ENCODE results near the gene ACTR3.
"Not testable (repeated sequence)": the region's sequence is repeated elsewhere in the genome, so short reads cannot be mapped to it uniquely, and the experiment has no call there.

The ACTR3 gene

DNA sequence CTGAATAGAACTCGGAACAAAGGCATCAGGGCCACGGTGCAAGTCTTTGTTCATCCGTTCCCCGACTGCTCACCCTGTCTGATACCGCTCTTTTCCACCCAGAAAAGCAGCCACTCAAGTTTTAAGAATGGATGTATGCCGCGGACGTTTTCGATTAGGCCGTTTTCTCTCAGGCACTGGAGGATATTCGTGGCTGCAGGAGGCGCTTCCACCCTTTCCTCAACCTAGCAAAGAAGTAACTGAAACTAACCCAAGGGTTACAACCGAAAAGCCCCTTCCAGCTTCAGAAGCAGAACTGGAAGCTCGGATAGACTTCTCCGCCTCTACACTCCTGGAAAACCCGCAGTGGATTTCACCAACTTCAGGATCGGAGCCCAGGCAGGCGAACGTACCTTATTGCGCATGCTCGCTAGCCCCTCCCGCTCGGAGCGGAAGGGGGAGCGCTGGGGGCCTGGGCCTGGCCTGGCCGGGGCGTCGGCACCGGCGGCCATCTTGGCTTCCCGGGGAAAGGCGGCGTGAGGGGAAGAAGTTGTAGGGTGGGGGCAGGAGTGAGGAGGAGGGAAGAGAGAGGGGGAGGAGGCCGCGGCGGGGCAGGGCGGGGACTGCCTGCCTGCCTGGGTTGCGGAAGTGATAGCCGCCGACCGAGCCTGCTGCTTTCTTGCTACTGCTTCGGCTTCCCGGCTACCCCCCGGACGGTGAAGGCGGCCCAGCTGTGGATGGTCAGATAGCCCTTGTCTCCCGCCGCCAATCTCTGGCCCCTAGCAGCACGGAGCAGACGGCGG, at the start of gene ACTR3:
Gene ACTR3 (plus strand): TSS at position 619 of the 782 bp plus-strand sequence. CDS start 191 bp downstream, outside the sequence.
- peak; percentile 98 for DNase-seq (ENCODE audit: low spot score)

DNA sequence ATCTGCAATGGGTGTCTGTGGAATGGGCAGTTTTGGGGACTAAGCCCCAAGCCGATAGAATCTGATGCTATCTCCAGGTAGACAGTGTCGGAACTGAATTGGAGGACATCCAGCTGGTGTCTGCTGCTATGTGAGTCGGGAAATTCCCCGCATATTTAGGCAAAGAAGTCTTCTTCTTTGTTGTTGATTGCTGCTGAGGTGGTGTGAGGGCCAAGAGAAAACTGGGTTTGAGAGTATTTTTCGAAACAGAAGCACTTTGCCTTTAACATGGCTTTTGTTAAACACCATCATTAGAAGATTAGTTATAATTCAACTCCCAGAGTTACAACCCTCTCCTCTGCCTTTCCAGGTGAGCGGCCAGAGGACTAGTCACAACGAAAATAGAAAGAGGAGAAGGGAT, 49.4 kb upstream of the ACTR3 start:
- DNase-seq (ENCODE audit: low spot score): no peak

DNA sequence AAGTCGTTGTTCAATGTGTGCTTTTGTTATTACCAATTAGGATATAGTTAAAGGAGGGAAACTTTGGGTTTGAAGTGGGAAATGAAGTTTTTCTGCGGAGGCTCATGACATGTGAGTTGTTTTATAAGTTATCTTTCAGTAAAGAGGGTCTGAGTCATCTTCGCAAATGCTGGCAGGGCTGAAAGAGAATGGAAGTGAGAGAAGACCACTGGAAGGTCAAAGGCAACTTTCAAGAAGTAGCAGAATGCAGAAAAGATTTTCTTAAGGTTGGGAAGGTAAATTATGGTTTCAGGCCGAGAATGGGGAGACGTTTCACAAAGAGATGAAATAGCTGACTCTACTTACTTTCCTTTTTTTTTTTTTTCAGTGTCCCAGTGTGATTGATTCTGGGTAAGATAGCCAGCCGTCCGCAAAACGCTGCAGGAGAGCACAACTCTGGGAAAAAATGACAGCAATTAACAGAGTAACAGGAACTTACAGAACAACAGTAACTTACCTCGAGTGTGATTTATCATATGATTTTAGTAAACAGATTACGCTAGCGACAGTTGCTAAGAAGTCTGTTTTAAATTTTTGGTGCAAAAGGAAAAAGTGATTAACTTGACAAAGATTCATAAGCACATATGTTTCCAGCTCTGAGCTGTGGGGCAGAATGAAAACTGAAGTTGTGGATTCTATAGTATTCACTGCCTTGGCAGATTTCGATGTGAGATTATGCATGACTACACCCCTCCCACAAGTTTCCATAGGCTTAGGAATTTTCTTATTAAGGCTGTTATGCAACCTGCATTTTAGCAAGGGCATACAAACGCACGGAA, 46.8 kb upstream of the ACTR3 start:
- peak; percentile 79 for DNase-seq (ENCODE audit: low spot score)

DNA sequence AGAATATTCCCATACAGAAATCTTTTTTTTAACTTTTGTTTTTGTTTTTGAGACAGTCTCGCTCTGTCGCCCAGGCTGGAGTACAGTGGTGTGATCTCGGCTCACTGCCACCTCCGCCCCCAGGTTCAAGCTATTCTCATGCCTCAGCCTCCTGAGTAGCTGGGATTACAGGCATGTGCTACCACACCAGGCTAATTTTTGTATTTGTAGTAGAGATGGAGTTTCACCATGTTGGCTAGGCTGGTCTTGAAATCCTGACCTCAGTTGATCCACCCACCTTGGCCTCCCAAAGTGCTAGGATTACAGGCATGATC, 46.2 kb upstream of the ACTR3 start:
- not testable (repeated sequence) for DNase-seq (ENCODE audit: low spot score)

DNA sequence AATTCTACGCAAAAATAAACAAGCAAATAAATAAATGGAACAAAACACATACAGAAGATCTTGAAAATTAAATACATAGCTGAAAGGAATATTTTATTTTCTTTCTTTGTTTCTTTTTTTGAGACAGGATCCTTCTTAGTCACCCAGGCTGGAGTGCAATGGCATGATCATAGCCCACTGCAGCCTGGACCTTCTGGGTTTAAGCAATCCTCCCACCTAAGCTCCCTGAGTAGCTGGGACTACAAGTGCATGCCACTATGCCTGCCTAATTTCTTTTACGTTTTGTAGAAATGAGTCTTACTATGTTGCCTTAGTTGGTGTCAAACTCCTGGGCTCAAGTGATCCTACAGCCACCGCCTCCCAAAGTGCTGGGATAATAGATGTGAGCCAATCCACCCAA, 44.6 kb upstream of the ACTR3 start:
- DNase-seq (ENCODE audit: low spot score): no peak

DNA sequence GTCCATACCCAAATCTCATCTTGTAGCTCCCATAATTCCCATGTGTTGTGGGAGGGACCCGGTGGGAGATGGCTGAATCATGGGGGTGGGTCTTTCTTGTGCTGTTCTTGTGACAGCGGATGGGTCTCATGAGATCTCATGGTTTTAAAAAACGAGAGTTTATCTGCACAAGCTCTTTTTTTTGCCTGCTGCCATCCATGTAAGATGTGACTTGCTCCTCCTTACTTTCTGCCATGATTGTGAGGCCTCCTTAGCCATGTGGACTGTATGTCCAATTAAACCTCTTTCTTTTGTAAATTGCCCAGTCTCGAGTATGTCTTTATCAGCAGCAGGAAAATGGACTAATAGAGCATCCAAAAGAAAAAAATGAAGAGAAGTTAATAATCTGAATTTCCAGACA, 44.1 kb upstream of the ACTR3 start:
- DNase-seq (ENCODE audit: low spot score): not testable (repeated sequence)

DNA sequence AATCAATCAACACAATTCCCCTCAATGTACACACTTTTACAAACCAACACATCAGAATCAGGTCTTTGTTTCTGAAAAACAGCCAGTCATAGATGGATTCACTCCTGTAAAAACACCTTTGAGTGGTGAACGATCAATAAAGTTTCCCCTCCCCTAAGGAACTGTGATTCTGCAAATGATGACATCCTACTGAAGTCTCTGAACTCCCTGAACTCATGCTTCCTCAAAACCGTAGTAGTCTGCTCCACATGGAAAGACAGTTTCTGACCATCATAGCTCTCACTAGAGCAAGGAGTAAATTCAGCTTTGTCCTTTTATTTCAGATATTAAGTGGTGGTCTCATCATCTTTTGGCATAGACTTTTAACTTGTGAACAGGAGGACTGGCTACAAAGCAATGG, 43.5 kb upstream of the ACTR3 start:
- no peak for DNase-seq (ENCODE audit: low spot score)

DNA sequence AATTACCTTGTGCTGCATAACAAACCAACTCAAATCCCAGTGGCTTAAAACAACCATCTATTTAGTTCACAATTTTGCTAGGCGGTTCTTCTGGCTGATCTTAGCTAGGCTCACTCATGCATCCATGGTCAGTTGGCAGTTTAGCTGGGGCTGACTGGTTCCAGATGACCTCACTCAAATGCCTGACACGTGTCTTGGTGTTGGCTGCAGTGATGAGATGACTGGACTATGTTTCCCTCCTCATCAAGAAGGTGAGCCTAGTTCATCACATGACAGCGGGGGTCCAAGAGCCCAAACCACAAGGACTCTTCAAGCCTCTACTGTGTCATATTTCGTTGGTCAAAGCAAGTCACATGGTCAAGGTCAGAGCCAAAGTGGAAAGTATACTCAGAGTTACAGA, 42.7 kb upstream of the ACTR3 start:
- DNase-seq (ENCODE audit: low spot score): no peak

DNA sequence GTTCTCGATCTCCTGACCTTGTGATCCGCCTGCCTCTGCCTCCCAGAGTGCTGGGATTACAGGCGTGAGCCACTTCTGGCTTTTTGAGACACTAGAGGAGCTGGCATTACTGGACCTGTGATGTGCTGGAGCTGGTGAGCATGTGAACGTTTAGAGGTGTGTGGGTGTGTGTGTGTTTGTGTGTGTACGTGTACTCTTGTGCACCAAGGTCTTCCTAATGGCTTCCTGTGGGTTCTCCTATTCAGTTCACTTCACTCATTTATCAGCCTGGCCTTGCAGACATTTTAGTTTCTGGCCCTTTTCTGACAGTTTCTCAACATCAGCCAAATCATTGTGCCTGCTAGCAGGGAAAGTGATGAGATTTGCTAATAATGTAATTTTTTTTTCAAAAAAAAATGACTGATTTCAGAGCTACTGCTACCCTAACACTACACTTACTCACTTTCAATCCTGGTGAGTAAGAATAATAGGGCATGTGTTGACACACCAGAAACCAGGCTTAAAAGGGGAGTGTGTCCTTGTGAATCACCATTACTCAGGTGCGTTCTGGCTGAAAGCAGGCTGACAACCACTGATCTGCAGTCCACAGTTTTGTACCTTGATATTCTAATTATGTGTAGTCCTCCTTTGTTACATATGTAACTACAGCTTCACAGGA, 41.0 kb upstream of the ACTR3 start:
- peak; percentile 19 for DNase-seq (ENCODE audit: low spot score)

DNA sequence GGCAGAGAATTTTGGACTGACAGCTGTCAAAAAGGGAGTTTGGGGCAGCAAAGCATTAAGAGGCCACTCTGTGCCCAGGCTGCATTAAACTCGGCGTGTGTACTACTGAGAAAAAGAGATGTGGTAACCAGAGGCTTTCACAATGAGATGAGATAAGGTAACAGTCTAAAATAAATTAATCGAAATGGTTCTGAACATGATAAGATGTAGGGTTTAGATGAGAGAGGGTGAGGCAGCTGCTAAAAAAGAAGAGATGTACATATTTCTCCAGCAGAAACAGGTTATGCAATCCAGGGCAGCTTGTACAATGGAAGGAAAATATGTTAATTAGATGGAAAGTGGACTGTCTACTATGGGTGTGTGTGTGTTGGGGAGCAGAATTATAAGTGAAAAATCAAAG, 39.2 kb upstream of the ACTR3 start:
- DNase-seq (ENCODE audit: low spot score): no peak

DNA sequence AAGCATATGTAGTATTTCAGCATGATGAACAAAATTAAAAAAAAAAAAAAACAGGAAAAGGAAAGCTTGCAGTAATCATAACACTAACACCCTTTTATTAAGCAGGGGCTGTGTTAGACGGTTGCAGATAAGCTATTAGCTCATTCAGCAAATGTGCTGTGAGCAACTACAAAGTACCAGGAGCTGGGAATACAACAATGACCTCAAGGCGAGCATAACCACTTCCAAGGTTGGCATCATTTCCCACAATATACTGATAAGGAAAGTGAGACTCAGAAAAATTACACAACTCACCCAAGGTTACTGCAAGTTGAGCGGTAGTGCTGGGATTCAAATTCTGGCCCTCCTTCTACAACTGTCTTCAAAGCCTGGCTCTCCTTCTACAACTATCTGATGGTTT, 38.2 kb upstream of the ACTR3 start:
- no peak for DNase-seq (ENCODE audit: low spot score)

DNA sequence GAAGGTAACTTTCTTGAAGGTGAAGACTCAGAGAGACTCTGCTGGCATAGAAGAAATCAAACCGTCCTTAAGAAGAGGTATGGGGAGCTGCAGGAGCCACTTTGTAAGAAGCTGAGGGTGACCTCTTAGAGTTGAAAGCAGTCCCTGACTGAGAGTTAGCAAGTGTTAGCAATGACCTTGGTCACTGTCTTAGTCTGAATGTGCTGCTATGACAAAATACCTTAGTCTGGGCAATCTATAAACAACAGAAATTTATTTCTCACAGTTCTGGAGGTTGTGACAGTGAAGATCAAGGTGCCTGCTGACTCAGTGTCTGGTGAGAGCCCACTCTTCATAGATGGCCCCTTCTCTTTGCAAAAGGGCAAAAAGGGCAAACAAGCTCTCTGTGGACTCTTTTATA, 35.7 kb upstream of the ACTR3 start:
- DNase-seq (ENCODE audit: low spot score): no peak

DNA sequence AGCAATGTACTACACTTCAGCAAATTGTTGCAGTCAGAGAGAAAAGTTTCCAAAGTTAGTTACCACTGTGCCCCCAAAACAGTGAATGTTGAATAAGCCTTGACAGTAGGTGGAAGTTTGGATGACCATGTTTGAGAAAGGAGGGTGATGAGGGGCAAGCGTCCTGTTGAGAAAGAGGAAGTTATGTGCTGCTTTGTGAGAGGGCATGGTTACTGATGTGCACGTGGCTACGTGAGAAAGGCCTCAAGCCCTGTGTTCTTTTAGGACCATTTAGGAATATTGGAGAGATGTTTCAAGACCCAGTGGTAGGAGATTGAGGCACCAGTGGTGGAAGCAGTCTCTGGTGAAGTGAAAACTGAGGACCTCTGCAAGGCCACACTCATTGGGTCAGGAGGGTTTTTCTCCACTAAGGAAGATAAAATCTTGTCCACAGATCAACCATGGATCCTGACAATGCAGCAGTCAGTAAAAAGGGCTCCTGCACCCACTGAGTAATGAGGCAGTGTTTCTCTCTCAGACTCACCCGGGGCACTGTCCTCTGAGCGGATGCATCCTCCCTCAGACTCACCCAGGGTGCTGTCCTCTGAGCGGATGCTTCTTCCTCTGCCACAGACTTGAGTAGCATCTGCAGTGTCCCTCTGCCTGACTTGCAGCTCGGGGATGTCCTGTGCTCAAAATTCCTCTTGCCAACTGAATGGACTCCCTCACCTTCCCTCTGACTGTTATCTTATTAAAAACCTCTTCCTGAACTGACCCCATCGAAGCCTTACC, 34.7 kb upstream of the ACTR3 start:
- DNase-seq (ENCODE audit: low spot score): no peak

DNA sequence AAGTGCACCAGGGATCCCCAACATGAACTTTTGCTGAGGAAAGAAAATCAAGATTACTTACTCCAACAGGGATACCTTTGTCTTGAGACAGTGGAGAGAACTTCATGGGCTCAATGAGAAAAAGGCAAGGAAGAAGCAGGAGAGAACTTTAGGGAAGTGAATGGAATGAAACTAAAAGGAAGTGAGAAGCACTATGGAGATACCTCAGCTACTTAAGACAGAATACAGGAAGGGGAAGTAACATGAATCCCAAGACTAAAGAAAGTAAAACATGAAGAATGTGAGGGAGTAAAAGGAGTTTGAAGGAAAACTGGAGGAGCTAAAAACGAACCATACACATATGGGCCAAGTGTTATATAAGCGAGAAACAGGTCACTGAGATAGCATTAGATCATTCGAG, 32.4 kb upstream of the ACTR3 start:
- no peak for DNase-seq (ENCODE audit: low spot score)

DNA sequence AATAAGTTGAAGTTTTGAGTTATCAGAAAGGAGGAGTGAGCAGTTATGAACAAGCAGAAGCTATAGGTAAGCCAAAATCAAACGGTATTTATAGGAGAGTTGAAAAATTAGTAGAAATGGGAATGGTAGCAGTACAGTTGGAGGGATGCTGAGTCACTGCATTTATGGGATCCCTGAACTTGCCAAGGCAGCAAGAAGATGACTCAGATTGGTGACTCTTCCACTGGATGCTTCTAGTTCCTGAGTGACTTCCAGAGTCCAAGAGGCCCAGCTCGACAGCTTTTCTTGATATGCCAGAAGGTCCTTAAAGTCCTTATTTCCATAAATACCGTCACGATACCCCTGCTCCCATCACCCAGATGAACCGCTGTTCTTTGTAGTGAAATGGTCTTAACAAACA, 31.1 kb upstream of the ACTR3 start:
- peak; percentile 85 for DNase-seq (ENCODE audit: low spot score)

DNA sequence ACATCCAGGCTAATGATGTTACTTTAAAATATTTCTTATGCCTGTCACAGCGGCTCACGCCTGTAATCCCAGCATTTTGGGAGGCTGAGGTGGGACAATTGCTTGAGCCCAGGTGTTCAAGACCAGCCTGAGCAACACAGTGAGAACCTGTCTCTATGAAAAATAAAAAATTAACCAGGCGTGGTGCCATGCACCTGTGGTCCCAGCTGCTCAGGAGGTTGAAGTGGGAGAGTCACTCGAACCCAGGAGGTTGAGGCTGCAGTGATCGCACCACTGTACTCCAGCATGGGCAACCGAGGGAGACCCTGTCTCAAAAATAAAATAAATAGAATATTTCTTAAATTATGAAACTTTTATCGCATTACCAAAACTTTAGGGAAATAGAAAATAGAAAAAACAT, 28.1 kb upstream of the ACTR3 start:
- DNase-seq (ENCODE audit: low spot score): no peak

DNA sequence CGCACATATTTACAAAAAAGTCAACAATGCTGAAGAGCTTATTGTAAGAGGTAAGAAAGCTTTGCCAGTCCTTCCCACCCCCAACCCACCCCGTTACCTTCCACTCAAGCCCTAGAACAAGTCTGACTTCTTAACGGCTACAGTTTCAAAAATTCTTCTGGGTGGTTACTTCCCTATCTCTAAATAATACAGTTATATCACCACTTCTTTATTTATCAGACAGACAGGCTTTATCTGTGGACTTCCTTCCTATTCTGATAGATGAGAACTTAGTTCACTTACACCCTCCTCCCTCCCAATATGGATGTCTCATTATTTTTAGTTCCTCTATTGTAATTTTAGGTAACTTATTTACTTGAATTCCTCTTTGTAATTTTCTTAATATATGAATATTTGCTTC, 26.7 kb upstream of the ACTR3 start:
- no peak for DNase-seq (ENCODE audit: low spot score)

DNA sequence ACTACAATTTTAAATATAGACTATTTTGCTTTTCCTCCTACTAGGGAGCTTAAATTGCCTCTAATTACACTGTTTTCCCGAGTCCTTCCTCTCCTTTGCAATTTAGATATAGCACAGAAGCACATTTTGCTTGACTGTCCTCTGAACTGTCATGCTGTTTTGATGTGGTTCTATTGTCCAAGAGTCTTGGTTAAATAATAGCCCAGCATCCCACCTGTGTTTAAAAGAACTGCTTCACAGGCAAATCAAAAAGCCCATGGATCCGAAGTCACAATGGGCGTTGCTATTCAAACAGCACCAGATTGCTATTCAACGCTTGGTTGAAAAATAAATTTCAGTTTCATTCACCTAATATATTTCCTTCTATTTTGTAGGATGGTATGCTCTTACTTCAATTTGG, 22.3 kb upstream of the ACTR3 start:
- no peak for DNase-seq (ENCODE audit: low spot score)

DNA sequence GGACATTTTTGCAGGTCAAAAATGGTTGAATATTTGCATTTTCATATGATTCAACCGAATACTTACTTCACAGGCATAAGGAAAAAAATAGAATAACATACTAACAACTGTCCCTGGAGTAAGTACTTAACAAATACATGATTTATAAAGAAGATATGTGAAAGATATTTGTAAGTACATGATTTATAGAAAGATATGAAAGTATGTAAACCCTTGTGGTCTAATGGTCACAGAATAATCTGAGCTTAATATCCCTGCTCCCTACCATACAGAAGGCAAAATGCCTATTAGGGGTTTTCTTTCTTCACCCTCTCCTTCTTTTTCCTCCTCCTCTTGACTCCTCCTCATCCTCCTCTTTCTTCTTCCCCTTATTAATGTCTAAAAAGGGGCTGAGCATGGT, 20.6 kb upstream of the ACTR3 start:
- DNase-seq (ENCODE audit: low spot score): no peak

DNA sequence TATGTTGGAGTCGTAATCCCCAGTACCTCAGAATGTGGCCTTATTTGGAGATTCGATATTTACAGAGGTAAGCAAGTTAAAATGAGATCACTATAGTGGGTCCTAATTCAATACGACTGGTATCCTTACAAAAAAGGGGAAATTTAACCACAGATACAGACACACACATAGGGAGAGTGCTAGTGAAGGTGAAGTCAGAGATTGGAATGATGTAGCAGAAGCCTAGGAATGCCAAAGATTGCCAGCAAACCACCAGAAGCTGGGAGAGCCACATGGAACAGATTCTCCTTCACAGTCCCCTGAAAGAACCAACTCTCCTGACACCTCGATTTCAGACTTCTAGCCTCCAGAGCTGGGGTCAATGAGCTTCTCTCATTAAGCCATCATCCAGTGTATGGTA, 17.7 kb upstream of the ACTR3 start:
- DNase-seq (ENCODE audit: low spot score): peak; percentile 68

DNA sequence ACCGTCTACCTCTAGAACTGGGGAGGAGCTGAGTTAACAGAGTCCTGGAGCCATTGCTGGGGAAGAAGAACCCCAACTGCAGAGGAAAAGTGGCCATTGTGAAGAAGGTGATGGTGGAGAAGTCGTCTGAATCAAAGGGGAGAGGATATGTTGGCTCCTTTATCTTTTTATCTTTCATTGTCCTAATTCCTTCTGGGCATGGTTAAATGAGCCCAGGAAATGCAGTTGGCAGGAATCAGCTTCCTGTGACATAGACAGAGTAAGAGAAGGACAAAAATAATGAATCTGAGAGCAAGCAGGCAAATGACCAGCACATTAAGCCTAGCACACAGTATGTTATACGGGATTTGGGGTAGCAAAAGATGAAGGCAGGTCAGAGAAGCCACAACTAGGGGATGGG, 16.0 kb upstream of the ACTR3 start:
- no peak for DNase-seq (ENCODE audit: low spot score)

DNA sequence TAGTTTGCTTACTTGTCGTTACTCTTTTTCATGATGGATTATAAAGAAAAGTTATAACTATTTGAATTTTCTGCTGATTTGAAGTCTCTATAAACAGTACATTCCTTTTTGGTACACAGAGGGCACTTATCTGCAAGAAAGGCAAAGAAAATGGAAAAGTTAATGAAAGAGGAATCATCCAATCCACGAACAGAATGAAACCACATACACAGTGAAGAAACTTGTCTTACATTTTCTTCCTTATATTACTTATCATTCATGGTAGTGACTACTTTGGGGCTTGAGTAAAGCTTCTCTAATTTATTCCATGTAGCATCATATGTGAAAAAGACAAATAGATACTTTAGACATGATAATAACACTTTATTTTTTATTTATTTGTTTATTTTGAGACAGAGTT, 14.8 kb upstream of the ACTR3 start:
- DNase-seq (ENCODE audit: low spot score): no peak
